ENCODE results near the gene TRMU.
A peak's percentile ranks its signal among the peaks of the same experiment; 100 is the strongest.
"Not testable (repeated sequence)": the region's sequence is repeated elsewhere in the genome, so short reads cannot be mapped to it uniquely, and the experiment has no call there.

TRMU gene

GRCh38 chr22:46303347-46303965 is 32.1 kb upstream of the TRMU start:
- no peak for DNase-seq (ENCODE audit: low spot score)
- POLR2A ChIA-PET (ENCODE audit: low non-redundant PET) = no interaction called here
- no peak for TF ChIP-seq CTCF (conservative IDR thresholded peaks at IDR 0.05; ENCODE audit: low read depth)
- no peak overlapping the region for H3K27ac ChIP-seq
- CTCF ChIA-PET = interaction anchor here (0.7 kb wide), 1 partner anchor 12 kb away, joined by 5 read pairs; no protein-coding TSS in a partner anchor

GRCh38 chr22:46308283-46308988 is 27.1 kb upstream of the TRMU start:
- no peak for TF ChIP-seq CTCF (conservative IDR thresholded peaks at IDR 0.05; ENCODE audit: low read depth)
- DNase-seq (ENCODE audit: low spot score) = no peak
- POLR2A ChIA-PET (ENCODE audit: low non-redundant PET) = no interaction called here
- no peak overlapping the region for H3K27ac ChIP-seq
- CTCF ChIA-PET = interaction anchor here (0.6 kb wide), 1 partner anchor 12 kb away, joined by 3 read pairs; no protein-coding TSS in a partner anchor

- no peak overlapping the region for H3K27ac ChIP-seq
- no peak for TF ChIP-seq CTCF (conservative IDR thresholded peaks at IDR 0.05; ENCODE audit: low read depth)
- ChIA-PET CTCF (no interaction called here), POLR2A (ENCODE audit: low non-redundant PET) (no interaction called here)
- no peak for DNase-seq (ENCODE audit: low spot score)
Measured at GRCh38 chr22:46309526-46310085, 25.9 kb upstream of the TRMU start.

GRCh38 chr22:46312056-46312455 is 23.5 kb upstream of the TRMU start:
- TF ChIP-seq CTCF (conservative IDR thresholded peaks at IDR 0.05; ENCODE audit: low read depth) = no peak
- ChIA-PET CTCF (interaction anchor here (1.2 kb wide), 1 partner anchor 190 kb away, joined by 3 read pairs; no protein-coding TSS in a partner anchor), POLR2A (ENCODE audit: low non-redundant PET) (no interaction called here)
- DNase-seq (ENCODE audit: low spot score) = no peak
- peak overlapping the region; percentile 37 for H3K27ac ChIP-seq

- ChIA-PET CTCF (interaction anchor here (0.7 to 1.2 kb wide), 2 partner anchors 183 to 191 kb away, joined by 3 read pairs; no protein-coding TSS in a partner anchor), POLR2A (ENCODE audit: low non-redundant PET) (interaction anchor here (0.7 kb wide), 1 partner anchor 307 kb away, joined by 5 read pairs; no protein-coding TSS in a partner anchor)
- peak overlapping the region; percentile 37 for H3K27ac ChIP-seq
- DNase-seq (ENCODE audit: low spot score) = not testable (repeated sequence)
Measured at GRCh38 chr22:46312848-46313247, 22.7 kb upstream of the TRMU start.

- TF ChIP-seq CTCF (conservative IDR thresholded peaks at IDR 0.05; ENCODE audit: low read depth) = no peak
- ChIA-PET CTCF (interaction anchor here (0.5 kb wide), 1 partner anchor 189 kb away, joined by 3 read pairs; no protein-coding TSS in a partner anchor), POLR2A (ENCODE audit: low non-redundant PET) (no interaction called here)
- DNase-seq (ENCODE audit: low spot score) = no peak
- H3K27ac ChIP-seq = no peak overlapping the region
Measured at GRCh38 chr22:46315976-46316375, 19.5 kb upstream of the TRMU start.

- ChIA-PET CTCF (no interaction called here), POLR2A (ENCODE audit: low non-redundant PET) (no interaction called here)
- no peak for TF ChIP-seq CTCF (conservative IDR thresholded peaks at IDR 0.05; ENCODE audit: low read depth)
- DNase-seq (ENCODE audit: low spot score) = no peak
- no peak overlapping the region for H3K27ac ChIP-seq
Measured at GRCh38 chr22:46317646-46318045, 17.9 kb upstream of the TRMU start.

All from RWPE1 (cell line).